ENCODE results near the gene BIRC5. TPM values are rescaled to one million over a fixed set of nuclear protein-coding genes. Genes with fewer than 3 reads are reported as not detected.
"Not testable (repeated sequence)": the region's sequence is repeated elsewhere in the genome, so short reads cannot be mapped to it uniquely, and the experiment has no call there.

BIRC5 gene
- total RNA-seq, 1 donor: 0.21 TPM

DNA sequence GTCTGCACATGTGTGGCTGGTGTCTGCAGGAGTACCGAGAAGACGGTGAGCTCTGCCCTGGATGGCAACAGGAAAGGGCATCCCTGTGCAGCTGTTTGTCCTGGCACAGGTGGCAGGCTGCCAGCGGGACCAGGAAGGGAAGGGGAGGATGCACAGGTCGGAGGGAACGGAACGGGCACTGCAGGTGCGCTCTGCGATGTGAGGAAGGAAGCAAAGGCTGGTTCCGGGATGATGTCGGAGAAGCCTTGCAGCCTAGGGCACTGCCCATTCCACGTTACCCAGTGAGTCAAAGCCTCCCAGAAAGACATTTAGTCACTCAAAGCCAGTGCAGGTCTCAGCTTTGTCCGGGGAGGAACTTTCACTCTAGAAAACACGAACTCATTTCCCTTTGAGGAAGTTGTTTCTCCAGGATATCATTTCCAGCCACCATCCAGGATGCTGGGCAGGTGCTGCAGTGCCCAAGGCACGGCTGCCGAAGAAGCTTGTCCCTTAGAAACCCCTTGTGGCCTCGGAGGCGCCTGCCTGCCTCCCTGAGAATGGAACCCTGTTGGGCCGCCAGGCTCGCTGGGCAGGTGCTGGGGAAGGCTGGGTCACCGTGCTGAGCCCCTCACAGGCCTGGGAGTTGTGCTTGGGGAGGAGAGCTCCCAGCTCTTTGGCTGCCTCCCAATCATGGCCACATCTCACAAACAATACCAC is 12.9 kb downstream of the BIRC5 start:
- H3K9me3 ChIP-seq (ENCODE audit: low read depth, low read length): no peaks in the 10 kb centered on the region
- H3K27me3 ChIP-seq (ENCODE audit: insufficient read depth, low read length): peaks cover 18% of the 10 kb centered on the region
- no peak overlapping the region for H3K4me3 ChIP-seq (ENCODE audit: low read length)
- H3K4me1 ChIP-seq (ENCODE audit: insufficient read depth, low read length): peaks cover 10% of the 10 kb centered on the region

DNA sequence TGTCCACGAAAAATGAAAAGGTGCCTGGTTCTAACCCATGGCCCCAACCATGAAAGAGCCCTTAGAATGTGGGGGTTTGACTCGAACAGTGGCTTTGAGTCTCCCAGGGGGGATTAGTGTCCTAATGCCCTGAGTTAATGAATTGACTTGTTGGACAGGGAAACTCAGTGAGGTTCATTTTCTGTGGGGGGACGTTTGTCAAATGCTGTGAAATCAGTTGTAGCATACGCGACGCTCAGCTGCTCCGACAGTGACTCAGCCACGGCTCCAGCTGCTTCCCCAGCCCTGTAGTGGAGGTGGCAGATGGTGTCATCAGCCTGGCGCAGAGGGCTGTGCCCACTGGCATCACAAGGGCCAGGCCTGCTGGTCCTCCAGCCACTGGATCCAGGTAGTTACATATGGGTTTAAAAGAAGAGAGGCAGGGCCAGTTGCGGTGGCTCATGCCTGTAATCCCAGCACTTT is 13.4 kb downstream of the BIRC5 start:
- Histone ChIP-seq H3K4me1 (ENCODE audit: insufficient read depth, low read length) (peaks cover 14% of the 10 kb centered on the region), H3K27me3 (ENCODE audit: insufficient read depth, low read length) (peaks cover 22% of the 10 kb centered on the region), H3K9me3 (ENCODE audit: low read depth, low read length) (no peaks in the 10 kb centered on the region), H3K4me3 (ENCODE audit: low read length) (no peak overlapping the region)

- Histone ChIP-seq H3K27me3 (ENCODE audit: insufficient read depth, low read length) (peaks cover 28% of the 10 kb centered on the region), H3K4me3 (ENCODE audit: low read length) (no peak overlapping the region), H3K9me3 (ENCODE audit: low read depth, low read length) (no peaks in the 10 kb centered on the region), H3K4me1 (ENCODE audit: insufficient read depth, low read length) (peaks cover 14% of the 10 kb centered on the region)
Observed at GRCh38 chr17:78228176-78228575, 14.1 kb downstream of the BIRC5 start.

DNA sequence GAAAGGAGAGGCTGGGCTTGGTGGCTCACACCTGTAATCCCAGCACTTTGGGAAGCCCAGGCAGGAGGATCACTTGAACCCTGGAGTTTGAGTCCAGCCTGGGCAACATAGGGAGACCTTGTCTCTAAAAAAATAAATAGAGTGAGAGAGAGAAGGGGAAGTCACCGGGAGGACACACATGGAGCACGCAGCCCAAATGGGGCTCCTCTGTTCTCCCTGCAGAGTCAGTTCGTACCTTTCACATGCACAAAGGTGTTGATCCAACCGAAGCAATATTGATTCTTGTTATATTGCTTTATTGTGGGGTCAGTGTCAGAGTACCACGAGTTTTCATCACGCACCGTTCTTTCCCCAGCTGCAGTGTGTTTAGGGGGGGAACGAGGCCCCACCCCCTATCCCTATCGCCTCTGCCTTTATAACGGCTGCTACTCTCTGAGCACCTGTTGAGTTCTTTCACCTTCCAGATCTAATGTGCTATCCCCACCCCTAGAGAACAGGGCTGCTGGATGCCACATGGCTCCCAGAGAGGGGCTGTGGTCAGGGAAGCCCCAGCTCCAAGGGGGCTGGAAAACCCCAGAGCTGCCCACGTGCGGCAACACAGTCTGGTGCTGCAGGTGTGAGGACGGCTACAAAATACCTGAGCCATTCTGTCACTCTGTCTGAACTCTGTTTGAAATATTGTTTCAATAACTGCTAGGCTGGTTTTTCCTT is 16.4 kb downstream of the BIRC5 start:
- Histone ChIP-seq H3K9me3 (ENCODE audit: low read depth, low read length) (no peaks in the 10 kb centered on the region), H3K4me1 (ENCODE audit: insufficient read depth, low read length) (peaks cover 14% of the 10 kb centered on the region), H3K27me3 (ENCODE audit: insufficient read depth, low read length) (peaks cover 28% of the 10 kb centered on the region), H3K4me3 (ENCODE audit: low read length) (no peak overlapping the region)

GRCh38 chr17:78230996-78231935 is 17.2 kb downstream of the BIRC5 start, which contains the start of gene TMEM235:
TSS of gene TMEM235 (plus strand) at chr17:78231631. CDS start at chr17:78232024, 393 bp downstream.
- no peak within 1 kb of the TSS for H3K4me3 ChIP-seq (ENCODE audit: low read length)
- no peaks in the 10 kb centered on the region for H3K9me3 ChIP-seq (ENCODE audit: low read depth, low read length)
- H3K4me1 ChIP-seq (ENCODE audit: insufficient read depth, low read length): peaks cover 14% of the 10 kb centered on the region
- H3K27me3 ChIP-seq (ENCODE audit: insufficient read depth, low read length): peaks cover 28% of the 10 kb centered on the region

DNA sequence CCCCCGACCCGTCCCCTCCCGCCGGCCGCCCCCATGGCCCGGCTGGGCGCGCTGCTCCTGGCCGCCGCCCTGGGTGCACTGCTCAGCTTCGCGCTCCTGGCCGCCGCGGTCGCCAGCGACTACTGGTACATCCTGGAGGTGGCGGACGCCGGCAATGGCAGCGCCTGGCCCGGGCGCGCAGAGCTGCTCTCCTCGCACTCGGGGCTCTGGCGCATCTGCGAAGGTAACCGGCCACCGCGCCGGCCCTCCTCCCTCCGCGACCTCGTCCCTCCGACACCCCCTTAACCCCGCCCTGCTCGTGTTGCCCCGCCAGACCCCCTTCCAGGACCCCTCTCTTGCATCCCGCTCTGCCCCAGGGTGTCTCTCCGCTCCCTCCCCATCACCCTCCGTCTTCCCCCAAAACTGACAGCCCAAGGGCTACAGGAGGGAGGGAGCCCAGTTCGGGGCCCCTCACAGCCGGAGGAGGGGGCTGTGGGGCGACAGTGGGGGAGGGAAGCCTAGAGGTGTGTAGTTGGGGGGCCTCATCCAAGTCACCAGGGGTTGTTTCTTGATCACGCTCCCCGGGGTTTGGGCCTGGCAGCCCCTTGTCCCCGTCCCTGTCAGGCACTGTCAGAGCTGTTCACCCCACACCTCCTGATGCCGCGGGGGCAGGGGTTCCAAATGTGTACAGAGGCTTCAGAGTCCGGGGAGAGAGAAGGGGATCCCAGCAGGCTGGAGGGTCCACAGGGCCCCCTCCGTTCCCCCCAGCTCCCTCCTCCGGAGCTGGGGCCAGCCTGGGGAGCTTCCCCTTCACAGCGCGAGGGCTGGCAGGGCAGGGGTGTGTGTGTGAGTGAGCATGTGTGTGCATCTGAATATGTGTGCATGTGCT is 18.2 kb downstream of the BIRC5 start:
- Histone ChIP-seq H3K4me1 (ENCODE audit: insufficient read depth, low read length) (peaks cover 7% of the 10 kb centered on the region), H3K9me3 (ENCODE audit: low read depth, low read length) (no peaks in the 10 kb centered on the region), H3K27me3 (ENCODE audit: insufficient read depth, low read length) (peaks cover 25% of the 10 kb centered on the region), H3K4me3 (ENCODE audit: low read length) (no peak overlapping the region)

DNA sequence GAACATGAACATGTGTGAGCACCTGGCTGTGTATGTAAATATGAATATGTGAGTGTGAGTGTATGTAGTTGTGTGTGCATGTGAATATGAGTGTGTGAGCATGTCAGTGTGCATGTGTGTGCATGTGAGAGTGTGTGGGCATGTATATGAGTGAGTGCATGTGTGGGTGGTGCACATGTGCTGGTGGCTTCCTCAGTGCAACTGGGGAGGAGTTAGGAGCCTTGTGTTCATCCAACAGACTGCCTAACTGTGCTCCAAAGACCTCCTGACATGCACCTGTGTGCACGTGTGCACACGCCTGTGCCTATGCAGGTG is 18.8 kb downstream of the BIRC5 start:
- H3K4me1 ChIP-seq (ENCODE audit: insufficient read depth, low read length): peaks cover 4% of the 10 kb centered on the region
- H3K9me3 ChIP-seq (ENCODE audit: low read depth, low read length): no peaks in the 10 kb centered on the region
- H3K4me3 ChIP-seq (ENCODE audit: low read length): no peak overlapping the region
- peaks cover 24% of the 10 kb centered on the region for H3K27me3 ChIP-seq (ENCODE audit: insufficient read depth, low read length)

DNA sequence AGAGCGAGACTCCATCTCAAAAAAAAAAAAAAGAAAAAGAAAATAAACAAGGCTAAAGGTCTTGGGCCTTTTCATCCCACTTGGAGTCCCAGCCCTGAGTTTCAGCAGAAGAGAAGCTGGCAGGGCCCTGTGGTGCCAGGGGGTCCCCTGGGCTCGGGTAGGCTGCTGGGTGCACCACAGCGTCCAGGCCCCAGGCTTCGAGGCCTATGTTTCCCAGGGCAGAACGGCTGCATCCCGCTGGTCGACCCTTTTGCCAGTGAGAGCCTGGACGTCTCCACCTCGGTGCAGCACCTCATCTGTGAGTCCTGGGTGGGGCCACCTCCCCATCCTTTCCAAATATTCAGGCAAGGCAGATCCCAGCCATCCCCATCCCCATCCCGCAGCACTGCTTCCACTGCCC is 19.6 kb downstream of the BIRC5 start:
- H3K4me3 ChIP-seq (ENCODE audit: low read length): no peak overlapping the region
- peaks cover 24% of the 10 kb centered on the region for H3K27me3 ChIP-seq (ENCODE audit: insufficient read depth, low read length)

DNA sequence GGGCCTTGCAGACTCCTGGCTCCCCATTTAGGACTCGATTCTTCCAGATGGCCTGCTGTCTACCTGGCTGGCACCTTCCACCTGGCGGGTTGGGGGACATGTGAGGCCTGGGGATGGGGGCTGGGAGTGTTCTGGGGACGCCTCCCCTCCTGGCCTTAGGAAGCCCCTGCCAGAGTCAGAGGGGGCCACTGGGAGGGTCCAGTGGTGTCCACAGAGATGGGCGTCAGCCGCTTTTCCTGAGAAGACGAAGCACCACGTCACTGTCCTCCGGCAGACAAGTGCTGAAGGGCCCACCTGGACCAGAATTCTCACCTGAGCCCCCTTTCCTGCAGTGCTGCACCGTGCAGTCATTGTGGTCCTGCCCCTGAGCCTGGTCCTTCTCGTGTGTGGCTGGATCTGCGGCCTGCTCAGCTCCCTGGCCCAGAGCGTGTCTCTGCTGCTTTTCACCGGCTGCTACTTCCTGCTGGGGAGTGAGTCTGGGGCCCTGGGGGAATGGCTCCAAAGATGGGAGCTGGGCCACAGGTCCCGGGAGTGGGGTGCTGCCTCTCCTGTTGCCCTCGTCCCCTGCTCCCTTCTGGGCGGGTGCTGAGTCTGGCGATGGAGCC is 20.3 kb downstream of the BIRC5 start:
- Histone ChIP-seq H3K4me1 (ENCODE audit: insufficient read depth, low read length) (peaks cover 4% of the 10 kb centered on the region), H3K9me3 (ENCODE audit: low read depth, low read length) (no peaks in the 10 kb centered on the region), H3K27me3 (ENCODE audit: insufficient read depth, low read length) (peaks cover 24% of the 10 kb centered on the region)

More for the DNA sequence above, 19.6 kb downstream of the BIRC5 start:
- no peaks in the 10 kb centered on the region for H3K9me3 ChIP-seq (ENCODE audit: low read depth, low read length)
- H3K4me1 ChIP-seq (ENCODE audit: insufficient read depth, low read length): peaks cover 4% of the 10 kb centered on the region

GRCh38 chr17:78235022-78235421 is 21.0 kb downstream of the BIRC5 start:
- H3K9me3 ChIP-seq (ENCODE audit: low read depth, low read length); H3K4me3 ChIP-seq (ENCODE audit: low read length); H3K4me1 ChIP-seq (ENCODE audit: insufficient read depth, low read length): not testable (repeated sequence)
- H3K27me3 ChIP-seq (ENCODE audit: insufficient read depth, low read length): peaks cover 24% of the 10 kb centered on the region

More for the DNA sequence above, 20.3 kb downstream of the BIRC5 start:
- no peak overlapping the region for H3K4me3 ChIP-seq (ENCODE audit: low read length)

- Histone ChIP-seq H3K27me3 (ENCODE audit: insufficient read depth, low read length) (peaks cover 17% of the 10 kb centered on the region), H3K9me3 (ENCODE audit: low read depth, low read length) (no peaks in the 10 kb centered on the region), H3K4me1 (ENCODE audit: insufficient read depth, low read length) (peaks cover 4% of the 10 kb centered on the region), H3K4me3 (ENCODE audit: low read length) (no peak overlapping the region)
Observed at GRCh38 chr17:78235885-78236284, 21.8 kb downstream of the BIRC5 start.

DNA sequence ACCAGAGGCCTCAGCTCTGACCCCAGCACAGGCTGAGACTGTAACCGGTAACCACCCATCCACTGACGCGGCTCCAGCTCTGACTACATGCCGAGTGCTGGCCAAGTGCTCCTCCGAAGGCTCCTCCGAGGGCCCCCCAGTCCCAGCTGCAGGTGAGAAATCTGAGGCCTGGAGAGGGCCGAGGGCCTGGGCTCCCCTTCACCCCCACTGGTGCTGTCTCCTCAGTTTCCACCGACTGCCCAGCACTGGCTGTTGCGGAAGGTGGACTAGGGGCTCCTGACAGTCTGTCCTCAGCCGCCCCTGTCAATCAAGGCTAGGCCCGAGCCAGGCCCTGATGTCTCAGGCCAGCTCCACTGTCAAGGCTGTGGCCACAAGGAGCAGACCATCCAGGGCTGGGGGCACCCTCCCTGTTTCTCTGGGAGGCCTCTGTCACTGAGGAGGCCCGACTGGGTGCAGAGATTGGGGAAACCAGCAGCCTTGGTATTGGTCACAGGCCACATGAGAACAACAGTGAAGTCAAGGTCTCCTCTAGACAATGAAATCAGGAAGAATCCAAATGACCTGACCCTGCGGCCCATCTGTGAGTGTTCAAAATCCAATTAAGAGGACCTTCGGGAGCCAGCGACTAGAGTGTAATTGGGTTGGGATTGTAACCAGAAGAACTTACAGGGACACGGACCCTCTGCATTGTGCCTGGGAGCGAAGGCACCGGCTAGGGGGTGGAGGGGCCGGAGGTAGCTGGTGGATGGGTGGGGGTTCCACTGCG is 22.5 kb downstream of the BIRC5 start:
- Histone ChIP-seq H3K9me3 (ENCODE audit: low read depth, low read length) (no peaks in the 10 kb centered on the region), H3K4me1 (ENCODE audit: insufficient read depth, low read length) (peaks cover 4% of the 10 kb centered on the region), H3K27me3 (ENCODE audit: insufficient read depth, low read length) (peaks cover 10% of the 10 kb centered on the region), H3K4me3 (ENCODE audit: low read length) (no peak overlapping the region)

DNA sequence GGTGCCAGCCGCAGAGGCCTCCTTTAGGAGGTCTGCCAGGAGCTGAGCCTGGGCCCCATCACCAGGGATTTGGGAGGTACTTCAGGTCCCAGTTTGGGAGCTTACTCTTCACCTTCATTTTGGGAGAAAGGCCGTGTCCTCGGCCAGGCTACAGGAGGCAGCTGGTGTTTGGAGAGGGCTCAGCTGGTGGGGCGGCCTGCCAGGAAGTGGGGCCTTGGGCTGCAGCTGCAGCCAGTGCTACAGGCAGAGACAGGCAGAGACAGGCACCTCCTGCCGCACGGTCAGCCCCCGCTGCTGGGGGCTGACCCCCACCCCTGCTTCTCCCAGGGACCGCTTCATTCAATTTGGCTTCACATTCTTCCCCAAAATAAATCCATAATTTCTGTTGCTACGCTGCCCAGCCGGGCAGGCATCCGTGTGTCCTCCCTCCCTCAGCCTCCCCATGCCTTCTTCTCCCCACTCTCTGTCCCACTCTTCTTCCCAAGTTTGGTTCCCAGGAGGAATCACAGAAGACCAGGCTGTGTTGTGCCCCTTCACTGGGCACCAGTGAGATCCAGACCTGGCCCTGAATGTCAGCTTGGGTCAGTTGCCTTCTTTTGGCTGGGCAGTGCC is 23.5 kb downstream of the BIRC5 start:
- H3K9me3 ChIP-seq (ENCODE audit: low read depth, low read length): no peaks in the 10 kb centered on the region
- H3K4me1 ChIP-seq (ENCODE audit: insufficient read depth, low read length): peaks cover 3% of the 10 kb centered on the region
- H3K4me3 ChIP-seq (ENCODE audit: low read length): no peak overlapping the region
- H3K27me3 ChIP-seq (ENCODE audit: insufficient read depth, low read length): peaks cover 5% of the 10 kb centered on the region
